Measurements from ENCODE around the gene ATP8A1. TPM values are rescaled to one million over a fixed set of nuclear protein-coding genes. Genes with fewer than 3 reads are reported as not detected.

Gene ATP8A1
- total RNA-seq, 4 donors from 2014 or later: 23.8 to 74.2 (median 31.1) TPM

GRCh38 chr4:42513748-42514492 lies 143.0 kb downstream of the ATP8A1 start:
- Histone ChIP-seq H3K27me3 (no peaks in the 10 kb centered on the region), H3K27ac (no peak overlapping the region), H3K4me1 (peaks cover 11 to 15% of the 10 kb centered on the region in 2 donors), H3K36me3 (no peaks in the 10 kb centered on the region), H3K4me3 (no peak overlapping the region), H3K9me3 (no peaks in the 10 kb centered on the region)
- in situ Hi-C loops (cut with MboI; ENCODE audit: low sequenced_read_pairs in 4 of 4) (no loop called here), intact Hi-C loops (cut with DNase I; ENCODE audit: low total_unique reads) (no loop called here)
- no peak for TF ChIP-seq POLR2A (IDR thresholded peaks at IDR 0.05)
- no peak for DNase-seq
- ATAC-seq: no peak

GRCh38 chr4:42512226-42512625 lies 144.7 kb downstream of the ATP8A1 start:
- Histone ChIP-seq H3K4me3 (no peak overlapping the region), H3K4me1 (peaks cover 11 to 15% of the 10 kb centered on the region in 2 donors), H3K9me3 (no peaks in the 10 kb centered on the region), H3K27me3 (no peaks in the 10 kb centered on the region), H3K27ac (no peak overlapping the region), H3K36me3 (no peaks in the 10 kb centered on the region)
- TF ChIP-seq CTCF (IDR thresholded peaks at IDR 0.05 in 4 of 5, conservative IDR thresholded peaks at IDR 0.05 in 1 of 5): no peak
- no peak for TF ChIP-seq POLR2A (IDR thresholded peaks at IDR 0.05)
- in situ Hi-C loops (cut with MboI; ENCODE audit: low sequenced_read_pairs in 4 of 4) (no loop called here), intact Hi-C loops (cut with DNase I; ENCODE audit: low total_unique reads) (no loop called here)
- DNase-seq: no peak
- no peak for ATAC-seq

- Histone ChIP-seq H3K36me3 (peaks cover 0 to 15% of the 10 kb centered on the region in 2 donors), H3K9me3 (no peaks in the 10 kb centered on the region), H3K27ac (no peak overlapping the region), H3K4me3 (no peak overlapping the region), H3K4me1 (peaks cover 4 to 9% of the 10 kb centered on the region in 2 donors), H3K27me3 (no peaks in the 10 kb centered on the region)
- ATAC-seq: no peak
- intact Hi-C loops (cut with DNase I; ENCODE audit: low total_unique reads) (no loop called here), in situ Hi-C loops (cut with MboI; ENCODE audit: low sequenced_read_pairs in 4 of 4) (no loop called here)
- TF ChIP-seq CTCF (IDR thresholded peaks at IDR 0.05 in 4 of 5, conservative IDR thresholded peaks at IDR 0.05 in 1 of 5) (no peak), POLR2A (IDR thresholded peaks at IDR 0.05) (no peak)
- no peak for DNase-seq
Measured at GRCh38 chr4:42510225-42510624, 146.7 kb downstream of the ATP8A1 start.

- in situ Hi-C loops (cut with MboI; ENCODE audit: low sequenced_read_pairs in 4 of 4) (no loop called here), intact Hi-C loops (cut with DNase I; ENCODE audit: low total_unique reads) (no loop called here)
- no peak overlapping the region for H3K27ac ChIP-seq
- no peaks in the 10 kb centered on the region for H3K9me3 ChIP-seq
- peaks cover 0 to 4% of the 10 kb centered on the region in 2 donors for H3K4me1 ChIP-seq
- DNase-seq: no peak
- H3K36me3 ChIP-seq: peaks cover 0 to 21% of the 10 kb centered on the region in 2 donors
- H3K4me3 ChIP-seq: no peak overlapping the region
- TF ChIP-seq CTCF (IDR thresholded peaks at IDR 0.05 in 4 of 5, conservative IDR thresholded peaks at IDR 0.05 in 1 of 5) (no peak), POLR2A (IDR thresholded peaks at IDR 0.05) (no peak)
- no peaks in the 10 kb centered on the region for H3K27me3 ChIP-seq
- no peak for ATAC-seq
Measured at GRCh38 chr4:42501624-42502401, 155.1 kb downstream of the ATP8A1 start.

DNA sequence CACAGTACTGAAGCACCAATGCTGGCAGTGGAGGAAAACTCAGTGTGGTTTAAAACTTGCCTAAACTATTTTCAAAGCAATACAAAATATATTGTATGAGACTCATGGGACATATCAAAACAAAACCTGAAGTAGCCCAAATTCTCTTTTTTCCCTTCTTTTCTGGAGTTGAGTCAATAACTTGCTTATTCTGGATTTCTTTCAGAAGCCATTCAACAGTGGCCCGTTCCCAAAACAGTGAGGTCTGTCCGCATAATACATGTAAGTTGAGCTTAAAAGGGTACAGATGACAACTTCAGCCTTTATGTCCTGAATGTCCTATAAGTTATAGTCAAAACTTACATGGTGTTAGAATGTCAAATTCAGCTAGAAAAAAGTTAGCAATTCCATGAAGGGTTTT lies 158.9 kb downstream of the ATP8A1 start:
- in situ Hi-C loops (cut with MboI; ENCODE audit: low sequenced_read_pairs in 4 of 4) (no loop called here), intact Hi-C loops (cut with DNase I; ENCODE audit: low total_unique reads) (no loop called here)
- H3K9me3 ChIP-seq: no peaks in the 10 kb centered on the region
- no peak for TF ChIP-seq POLR2A (IDR thresholded peaks at IDR 0.05)
- H3K27me3 ChIP-seq: no peaks in the 10 kb centered on the region
- H3K27ac ChIP-seq: no peak overlapping the region
- H3K4me1 ChIP-seq: peaks cover 4 to 8% of the 10 kb centered on the region in 2 donors
- H3K36me3 ChIP-seq: no peaks in the 10 kb centered on the region
- DNase-seq: no peak
- H3K4me3 ChIP-seq: no peak overlapping the region
- no peak for ATAC-seq

All from gastrocnemius medialis (tissue), 4 donors.